KG1 (cell line): ENCODE results near the gene THRAP3.
A peak's percentile ranks its signal among the peaks of the same experiment; 100 is the strongest.
"Not testable (repeated sequence)": the region's sequence is repeated elsewhere in the genome, so short reads cannot be mapped to it uniquely, and the experiment has no call there.

Source experiments
- DNase-seq: peaks from one replicate; lab custom pipeline; 2025; lab: John Stamatoyannopoulos, UW

THRAP3 gene, protein sequence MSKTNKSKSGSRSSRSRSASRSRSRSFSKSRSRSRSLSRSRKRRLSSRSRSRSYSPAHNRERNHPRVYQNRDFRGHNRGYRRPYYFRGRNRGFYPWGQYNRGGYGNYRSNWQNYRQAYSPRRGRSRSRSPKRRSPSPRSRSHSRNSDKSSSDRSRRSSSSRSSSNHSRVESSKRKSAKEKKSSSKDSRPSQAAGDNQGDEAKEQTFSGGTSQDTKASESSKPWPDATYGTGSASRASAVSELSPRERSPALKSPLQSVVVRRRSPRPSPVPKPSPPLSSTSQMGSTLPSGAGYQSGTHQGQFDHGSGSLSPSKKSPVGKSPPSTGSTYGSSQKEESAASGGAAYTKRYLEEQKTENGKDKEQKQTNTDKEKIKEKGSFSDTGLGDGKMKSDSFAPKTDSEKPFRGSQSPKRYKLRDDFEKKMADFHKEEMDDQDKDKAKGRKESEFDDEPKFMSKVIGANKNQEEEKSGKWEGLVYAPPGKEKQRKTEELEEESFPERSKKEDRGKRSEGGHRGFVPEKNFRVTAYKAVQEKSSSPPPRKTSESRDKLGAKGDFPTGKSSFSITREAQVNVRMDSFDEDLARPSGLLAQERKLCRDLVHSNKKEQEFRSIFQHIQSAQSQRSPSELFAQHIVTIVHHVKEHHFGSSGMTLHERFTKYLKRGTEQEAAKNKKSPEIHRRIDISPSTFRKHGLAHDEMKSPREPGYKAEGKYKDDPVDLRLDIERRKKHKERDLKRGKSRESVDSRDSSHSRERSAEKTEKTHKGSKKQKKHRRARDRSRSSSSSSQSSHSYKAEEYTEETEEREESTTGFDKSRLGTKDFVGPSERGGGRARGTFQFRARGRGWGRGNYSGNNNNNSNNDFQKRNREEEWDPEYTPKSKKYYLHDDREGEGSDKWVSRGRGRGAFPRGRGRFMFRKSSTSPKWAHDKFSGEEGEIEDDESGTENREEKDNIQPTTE

DNA sequence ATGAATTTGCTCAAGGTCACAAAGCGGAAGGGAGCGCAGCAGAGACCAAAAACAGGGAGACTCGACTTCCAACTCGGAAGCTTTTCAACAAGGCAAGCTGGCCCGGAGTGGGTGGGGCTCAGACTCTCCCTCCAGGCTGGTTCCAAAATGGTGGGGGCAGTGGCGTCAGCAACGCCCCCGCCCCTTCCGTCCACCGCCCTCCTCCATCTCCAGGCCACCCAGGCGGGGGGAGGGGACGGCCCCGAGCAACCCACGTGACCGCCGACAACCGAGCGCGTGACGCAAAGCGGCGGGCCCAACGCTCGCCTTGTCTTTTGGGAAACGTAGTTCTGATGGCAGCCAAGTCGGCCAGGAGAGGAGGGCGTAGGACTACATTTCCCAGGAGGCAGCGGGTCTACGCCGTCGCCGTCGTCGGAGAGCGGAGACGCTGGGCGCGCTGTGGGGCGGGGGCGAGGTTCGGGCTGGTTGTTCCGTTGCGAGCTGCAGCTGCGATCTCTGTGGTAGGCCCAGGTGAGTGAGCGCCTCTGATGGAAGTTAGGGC, at the start of gene THRAP3:
Gene THRAP3 (plus strand): TSS at position 448 of the 541 bp plus-strand sequence. CDS start 58,121 bp downstream, outside the sequence.
- peak; percentile 98 for DNase-seq

DNA sequence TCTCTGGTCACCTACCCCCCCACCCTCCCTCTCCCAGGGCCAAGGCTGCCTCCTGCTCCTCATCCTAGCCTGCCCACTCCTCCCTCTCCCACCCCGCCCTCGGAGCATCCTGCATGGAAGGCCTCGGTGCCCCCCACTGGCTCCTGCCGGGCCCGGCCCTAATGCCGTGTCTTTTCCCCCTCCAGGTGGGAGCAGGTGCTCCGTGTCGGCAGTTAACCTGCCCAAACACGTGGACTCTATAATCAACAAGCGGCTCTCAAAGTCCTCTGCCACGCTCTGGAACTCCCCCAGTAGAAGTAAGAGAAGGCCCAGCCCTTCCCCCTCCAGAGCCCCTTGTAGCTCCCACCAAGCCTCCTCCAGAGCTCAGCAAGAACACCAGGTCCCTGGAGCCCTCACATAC, 49.5 kb upstream of the THRAP3 start:
- DNase-seq: no peak

DNA sequence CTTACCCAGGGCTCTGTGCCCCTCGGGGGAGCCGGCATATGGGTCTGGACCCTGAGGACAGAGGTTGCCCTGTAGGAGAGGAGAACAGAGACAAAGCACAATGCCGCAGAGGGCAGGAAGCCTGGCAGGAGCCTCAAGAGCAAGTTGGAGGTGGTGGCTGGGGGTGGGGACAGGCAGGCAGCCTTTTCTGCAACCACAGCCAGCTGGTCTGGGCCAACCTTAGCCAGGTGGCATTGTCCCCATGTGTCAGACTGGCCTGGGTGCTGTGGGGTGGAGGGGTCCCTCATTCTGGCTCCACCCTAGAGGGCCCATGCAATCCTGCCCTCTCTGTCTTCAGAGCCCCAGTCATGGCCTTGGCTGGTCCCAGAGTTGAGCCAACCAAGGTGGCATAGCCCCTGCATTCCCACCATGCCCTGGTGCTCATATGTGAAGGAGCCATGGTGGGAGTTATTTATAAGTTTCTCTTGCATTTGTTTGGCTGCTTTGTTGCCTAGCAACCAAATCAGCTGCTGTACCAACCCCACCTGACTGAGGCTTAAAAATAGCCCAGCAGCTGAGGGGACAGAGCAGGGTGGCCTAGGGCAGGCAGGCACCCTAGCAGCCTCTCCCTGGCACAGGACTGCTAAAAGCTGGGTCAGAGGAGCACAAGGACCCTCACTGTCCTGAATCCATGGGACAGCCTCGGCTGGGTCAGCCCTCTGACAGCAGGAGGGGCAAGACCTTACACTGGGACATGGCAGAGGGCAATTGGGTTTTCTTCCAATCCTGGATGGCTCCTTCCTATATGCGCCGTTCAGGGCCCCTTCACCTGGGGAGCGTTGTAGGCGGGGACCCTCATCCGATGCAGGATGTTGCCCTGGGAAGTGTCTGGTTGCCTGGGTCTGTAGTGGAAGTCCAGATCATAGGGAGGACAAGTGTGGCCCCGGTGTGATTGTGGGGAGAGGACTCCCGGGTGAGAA, 48.8 kb upstream of the THRAP3 start:
- no peak for DNase-seq

DNA sequence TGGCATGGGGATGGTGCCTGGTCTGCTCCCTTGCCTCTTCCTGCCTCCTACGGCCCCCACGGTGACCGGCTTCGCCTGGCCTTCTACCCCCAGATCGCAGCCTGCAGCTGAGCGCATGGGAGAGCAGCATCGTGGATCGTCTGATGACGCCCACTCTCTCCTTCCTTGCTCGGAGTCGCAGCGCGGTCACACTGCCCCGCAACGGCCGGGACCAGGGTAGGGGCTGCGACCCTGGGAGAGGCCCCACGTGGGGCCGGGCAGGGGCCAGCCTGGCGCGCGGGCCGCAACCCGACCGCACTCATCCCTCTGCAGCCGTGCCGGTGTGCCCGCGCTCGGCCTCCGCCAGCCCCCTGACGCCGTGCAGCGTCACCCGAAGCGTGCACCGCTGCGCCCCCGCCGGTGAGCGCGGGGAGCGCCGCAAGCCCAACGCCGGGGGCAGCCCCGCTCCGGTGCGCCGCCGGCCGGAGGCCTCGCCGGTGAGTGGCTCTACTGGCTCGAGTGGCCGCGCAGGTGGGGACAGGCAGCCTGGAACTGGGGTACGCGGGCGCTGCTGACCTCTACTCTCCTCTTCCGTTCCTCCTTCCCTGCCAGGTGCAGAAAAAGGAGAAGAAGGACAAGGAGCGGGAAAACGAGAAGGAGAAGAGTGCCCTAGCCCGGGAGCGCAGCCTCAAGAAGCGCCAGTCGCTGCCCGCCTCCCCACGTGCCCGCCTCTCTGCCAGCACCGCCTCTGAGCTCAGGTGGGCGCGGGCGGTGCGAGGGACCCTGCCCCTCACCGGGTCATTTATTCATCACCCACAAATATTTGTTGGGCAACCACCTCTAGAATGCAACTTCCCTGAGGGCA, 47.9 kb upstream of the THRAP3 start:
- DNase-seq: no peak

DNA sequence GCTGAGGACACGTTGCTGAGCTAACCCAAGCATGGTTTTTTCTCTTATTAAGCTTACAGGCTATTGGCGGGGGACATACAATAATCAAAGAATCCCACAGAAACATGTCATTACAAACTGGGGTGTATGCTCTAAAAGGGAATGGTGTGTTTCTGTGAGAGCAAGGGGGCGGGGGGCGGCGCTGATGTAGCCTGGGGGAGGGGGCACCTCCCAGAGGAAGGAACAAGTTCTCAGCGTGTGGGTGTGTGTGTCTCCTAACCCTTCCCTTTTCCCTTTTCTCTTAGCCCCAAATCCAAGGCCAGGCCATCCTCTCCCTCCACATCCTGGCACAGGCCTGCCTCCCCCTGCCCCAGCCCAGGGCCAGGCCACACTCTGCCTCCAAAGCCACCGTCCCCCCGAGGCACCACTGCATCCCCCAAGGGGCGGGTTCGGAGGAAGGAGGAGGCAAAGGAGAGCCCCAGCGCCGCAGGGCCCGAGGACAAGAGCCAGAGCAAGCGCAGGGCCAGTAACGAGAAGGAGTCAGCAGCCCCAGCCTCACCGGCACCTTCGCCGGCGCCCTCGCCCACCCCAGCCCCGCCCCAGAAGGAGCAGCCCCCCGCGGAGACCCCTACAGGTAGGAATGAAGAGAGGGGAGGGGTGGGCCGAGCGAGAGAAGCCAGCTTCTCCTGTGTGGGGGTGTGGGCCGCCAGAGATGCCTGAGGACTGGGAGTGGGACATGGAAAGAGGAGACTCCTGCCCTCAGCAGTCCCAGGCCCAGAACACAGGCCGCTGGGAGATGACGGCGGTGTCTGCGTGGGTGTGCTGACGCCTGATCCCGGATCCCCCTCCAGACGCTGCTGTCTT, 46.4 kb upstream of the THRAP3 start:
- no peak for DNase-seq

DNA sequence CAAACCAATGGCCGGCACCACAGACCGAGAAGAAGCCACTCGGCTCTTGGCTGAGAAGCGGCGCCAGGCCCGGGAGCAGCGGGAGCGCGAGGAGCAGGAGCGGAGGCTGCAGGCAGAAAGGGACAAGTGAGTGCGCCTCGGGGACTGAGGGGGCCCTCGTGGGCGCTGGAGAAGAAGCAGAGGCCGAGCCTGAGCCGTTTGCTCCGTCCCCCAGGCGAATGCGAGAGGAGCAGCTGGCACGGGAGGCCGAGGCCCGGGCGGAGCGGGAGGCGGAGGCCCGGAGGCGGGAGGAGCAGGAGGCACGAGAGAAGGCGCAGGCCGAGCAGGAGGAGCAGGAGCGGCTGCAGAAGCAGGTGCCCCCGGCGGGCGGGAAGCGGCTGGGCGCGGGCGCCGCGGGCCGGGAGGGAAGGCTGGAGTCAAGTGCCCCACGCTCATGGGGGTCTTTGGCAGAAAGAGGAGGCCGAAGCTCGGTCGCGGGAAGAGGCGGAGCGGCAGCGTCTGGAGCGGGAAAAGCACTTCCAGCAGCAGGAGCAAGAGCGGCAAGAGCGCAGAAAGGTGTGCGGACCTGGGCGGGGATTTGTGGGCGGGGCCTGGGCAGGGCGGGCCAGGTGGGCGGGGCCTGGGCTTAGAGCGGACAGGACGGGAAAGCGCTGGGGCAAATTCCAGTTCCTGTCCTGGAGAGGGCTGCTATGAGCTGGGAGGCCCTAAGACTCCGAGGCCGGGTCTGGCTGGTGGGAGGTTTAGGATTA, 45.6 kb upstream of the THRAP3 start:
- no peak for DNase-seq

DNA sequence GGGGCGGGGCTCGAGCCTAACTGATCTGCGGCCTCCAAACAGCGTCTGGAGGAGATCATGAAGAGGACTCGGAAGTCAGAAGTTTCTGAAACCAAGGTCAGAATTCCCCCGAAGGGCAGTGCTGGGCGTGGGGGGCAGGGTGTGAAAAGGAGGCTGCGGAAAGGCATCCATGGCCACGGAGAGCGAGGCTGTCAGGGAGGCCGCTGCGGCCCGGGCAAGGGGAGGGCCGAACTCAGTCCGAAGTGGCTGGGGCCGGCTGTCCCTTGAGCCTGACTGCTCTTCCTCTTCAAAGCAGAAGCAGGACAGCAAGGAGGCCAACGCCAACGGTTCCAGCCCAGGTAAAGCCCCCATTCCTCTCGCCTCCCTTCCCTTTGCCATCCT, 45.0 kb upstream of the THRAP3 start:
- no peak for DNase-seq

DNA sequence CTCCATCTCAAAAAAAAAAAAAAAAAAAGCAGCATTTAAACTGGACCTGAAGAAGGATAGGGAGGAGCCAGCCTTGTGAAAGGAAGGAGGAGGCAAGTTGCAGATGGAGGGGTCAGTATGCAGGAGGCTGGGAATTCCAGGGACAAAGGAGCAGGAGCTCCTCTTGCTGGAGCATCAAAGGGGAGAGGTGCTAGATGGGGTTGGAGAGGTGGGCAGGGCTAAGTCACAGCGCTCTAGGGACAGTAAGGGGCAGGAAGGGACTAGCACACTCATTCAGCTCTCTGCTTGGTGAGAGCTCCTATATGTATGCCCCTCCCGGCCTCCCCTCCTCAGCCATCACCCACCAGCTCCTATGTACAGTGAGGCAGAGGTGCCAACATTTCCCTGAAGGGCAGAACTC, 41.5 kb upstream of the THRAP3 start:
- DNase-seq: no peak

DNA sequence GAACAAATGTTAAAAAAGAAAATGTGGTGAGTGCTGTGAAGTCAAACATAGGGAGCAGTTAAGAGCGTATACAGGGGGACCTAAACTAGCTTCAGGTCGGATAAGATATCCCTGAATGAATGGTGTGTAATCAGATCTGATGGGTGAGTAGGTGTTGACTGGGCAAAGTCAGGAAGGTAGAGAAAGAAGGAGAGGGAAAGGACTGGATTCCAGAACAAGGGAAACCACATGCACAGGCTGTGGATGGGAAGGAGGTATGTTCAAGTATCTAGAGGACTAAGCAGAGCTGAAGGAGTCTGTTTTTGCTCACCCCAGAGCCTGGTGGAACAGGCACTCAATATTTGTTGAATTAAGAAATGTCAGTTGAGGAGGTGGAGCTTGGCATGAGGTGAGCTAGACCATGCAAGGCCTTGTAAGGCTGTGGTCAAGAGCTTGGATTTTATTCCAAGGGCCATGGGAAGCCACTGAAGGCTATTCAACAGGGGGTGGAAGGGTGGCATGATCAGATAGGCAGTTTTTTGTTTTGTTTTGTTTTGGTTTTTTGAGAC, 40.9 kb upstream of the THRAP3 start:
- no peak for DNase-seq

DNA sequence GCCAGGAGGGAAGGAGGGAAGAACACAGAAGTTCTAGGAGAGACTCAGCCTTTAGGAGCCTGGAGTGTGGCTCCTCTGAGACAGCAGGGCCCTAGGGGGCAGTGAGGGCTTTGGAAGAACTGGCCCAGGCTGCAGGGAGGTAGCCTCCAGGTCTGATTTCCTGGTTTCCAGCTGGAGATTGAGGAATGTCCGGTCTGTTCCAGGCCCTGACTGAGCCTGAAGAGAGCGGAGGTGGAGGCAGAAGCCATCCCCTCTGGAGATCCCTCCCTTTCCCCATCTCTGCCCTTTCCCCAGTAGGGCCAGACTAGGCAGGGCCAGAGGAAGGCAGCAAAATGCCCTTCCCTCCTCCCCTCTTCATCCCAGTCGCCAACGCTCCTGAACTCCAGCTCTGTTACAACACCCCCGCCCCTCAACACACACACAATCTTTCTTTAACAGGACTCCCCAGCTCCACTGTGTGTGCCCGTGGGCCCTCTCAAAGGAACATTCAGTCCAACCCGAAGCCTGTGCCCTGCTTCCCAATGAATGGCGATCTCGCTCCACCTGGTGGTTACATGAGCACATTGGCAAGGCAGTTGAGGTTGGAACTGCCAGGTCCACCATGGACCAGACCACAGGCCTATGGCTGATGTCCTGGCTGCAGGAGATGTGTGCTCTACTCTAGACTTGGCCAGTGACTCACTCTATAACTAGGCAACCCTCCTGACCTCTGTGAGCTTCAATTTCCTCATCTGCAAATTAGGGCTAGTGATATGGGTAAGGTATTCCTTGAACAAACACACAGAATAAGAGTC, 36.2 kb upstream of the THRAP3 start:
- DNase-seq: peak; percentile 44

DNA sequence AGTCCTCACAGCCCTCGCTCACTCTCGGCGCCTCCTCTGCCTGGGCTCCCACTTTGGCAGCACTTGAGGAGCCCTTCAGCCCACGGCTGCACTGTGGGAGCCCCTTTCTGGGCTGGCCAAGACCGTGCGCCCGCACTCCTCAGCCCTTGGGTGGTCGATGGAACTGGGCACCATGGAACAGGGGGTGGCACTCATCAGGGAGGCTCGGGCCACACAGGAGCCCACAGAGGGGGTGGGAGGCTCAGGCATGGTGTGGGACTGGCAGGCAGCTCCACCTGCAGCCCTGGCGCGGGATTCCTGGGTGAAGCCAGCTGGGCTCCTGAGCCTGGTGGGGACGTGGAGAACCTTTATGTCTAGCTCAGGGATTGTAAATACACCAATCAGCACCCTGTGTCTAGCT, 27.4 kb upstream of the THRAP3 start:
- DNase-seq: not testable (repeated sequence)

DNA sequence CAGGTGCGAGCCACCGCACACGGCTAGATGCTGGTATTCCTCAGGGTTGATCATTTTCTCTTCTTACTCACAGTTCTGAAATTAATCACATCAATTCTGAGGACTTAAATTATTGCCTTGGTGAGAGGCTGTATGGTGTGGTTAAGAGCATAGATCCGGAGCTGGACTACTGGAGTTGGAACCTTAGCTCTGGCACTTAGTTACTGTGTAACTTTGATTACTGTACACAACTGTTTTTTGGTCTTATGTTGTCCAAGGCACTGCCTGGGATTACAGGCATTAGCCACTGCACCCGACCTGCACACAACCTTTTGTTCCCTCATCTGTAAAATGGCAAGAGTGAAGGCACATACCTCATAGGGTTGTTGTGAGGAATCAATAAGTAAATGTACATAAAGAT, 25.6 kb upstream of the THRAP3 start:
- DNase-seq: no peak

DNA sequence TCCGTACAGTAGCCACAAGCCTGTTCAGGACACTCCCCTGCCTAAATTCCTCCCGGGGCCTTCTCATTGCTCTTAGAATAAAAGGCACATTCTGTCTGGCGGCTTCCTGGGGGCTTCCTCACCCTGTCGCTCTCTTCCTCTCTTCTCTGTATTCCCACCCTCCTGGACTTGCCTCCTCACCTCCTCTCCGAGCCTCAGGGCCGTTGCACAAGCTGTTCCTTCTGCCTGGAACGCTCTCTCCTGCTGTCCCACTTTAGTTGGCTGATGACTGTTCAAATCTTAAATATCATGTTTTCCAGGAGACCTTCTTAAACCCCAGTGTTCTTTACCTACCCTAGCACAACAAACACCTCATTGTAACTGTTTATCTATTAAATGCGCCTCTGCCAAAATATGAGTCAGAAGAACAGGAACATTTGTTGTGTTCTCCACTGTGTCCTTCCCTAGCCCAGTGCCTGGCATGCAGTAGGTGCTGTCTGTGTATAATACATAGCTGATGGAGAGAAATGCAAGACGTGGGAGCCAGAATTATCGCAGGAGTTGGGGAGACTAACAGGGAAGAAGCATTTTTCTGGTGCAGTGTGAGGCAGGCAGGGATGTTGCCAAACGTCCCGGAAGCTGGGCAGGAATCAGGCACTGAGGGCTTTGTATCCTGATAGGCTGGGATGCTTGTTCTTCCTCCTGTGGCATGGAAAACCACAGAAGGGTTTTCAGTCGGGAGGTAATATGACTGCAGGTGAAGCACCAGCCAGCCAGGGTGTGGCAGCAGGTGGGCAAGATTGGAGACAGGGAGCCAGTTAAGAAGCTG, 24.1 kb upstream of the THRAP3 start:
- DNase-seq: no peak

DNA sequence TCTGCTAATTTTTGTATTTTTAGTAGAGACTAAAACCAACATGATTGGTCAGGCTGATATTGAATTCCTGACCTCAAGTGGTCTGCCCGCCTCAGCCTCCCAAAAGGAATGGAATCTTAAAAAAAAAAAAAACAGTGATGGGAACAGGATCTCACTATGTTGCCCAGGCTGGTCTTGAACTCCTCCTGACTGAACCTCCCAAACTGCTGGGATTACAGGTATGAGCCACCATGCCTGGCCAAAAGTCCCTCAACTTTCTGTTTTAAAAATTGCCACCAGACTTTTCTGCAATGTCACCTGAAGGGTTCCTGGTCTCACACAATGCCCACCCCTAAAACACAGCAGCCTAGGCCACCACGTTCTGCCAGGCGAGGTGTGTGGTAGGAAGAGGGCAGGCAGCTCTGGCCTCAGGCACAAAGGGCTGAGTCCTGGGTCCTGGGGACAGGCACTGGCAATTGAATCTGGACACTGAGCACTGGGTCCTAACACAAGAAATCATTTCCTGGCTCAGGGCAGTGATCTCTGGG, 21.2 kb upstream of the THRAP3 start:
- DNase-seq: no peak

DNA sequence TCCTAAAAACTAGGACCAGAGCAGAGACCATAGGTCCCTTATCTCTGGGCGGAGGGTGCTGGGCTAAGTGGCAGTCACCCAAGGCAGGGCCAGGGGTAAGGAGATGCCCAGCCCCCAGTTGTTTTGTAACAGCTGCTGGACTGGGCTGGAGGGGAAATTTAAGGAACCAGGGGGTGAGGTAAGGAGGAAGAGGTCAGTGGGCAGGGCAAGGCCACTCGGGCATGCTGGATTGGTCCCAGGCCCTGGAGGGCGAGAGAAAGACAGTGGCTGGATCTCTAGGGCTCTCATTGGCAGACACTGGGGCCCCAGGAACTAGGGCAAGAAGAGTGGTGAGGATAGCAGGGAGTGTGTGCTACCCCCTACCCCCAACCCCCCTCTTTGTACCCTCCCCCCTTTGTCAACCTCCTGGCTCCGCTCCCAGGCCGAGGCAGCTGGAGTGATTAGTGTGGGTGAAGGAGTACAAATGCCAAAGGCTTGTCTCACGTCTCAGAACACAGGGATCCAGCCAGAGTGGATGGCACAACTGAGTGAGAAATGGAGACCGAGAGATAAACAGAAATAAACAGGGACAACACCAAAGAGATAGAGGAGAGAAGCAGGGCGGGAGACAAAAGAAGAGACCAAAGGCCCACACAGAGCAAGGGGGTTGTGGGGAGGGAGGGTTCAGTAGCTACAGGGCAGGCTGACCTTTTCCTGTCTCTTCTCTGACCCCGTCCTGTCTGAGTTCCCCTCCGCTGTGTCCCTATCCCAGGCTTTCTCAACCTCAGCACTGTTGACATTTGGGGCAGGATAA, 20.5 kb upstream of the THRAP3 start:
- no peak for DNase-seq
